HG02763 (cell line): ENCODE measurements around the gene UNC119.
"Not testable (repeated sequence)": the region's sequence is repeated elsewhere in the genome, so short reads cannot be mapped to it uniquely, and the experiment has no call there.

ENCODE experiments used
- ATAC-seq: cut with Tn5 transposase; IDR thresholded peaks from one replicate; pipeline ENCODE4 v1.9.1; 2021; ENCODE audit warnings: mild to moderate bottlenecking, moderate library complexity; ENCODE audit not compliant: unreplicated experiment

UNC119 gene

DNA sequence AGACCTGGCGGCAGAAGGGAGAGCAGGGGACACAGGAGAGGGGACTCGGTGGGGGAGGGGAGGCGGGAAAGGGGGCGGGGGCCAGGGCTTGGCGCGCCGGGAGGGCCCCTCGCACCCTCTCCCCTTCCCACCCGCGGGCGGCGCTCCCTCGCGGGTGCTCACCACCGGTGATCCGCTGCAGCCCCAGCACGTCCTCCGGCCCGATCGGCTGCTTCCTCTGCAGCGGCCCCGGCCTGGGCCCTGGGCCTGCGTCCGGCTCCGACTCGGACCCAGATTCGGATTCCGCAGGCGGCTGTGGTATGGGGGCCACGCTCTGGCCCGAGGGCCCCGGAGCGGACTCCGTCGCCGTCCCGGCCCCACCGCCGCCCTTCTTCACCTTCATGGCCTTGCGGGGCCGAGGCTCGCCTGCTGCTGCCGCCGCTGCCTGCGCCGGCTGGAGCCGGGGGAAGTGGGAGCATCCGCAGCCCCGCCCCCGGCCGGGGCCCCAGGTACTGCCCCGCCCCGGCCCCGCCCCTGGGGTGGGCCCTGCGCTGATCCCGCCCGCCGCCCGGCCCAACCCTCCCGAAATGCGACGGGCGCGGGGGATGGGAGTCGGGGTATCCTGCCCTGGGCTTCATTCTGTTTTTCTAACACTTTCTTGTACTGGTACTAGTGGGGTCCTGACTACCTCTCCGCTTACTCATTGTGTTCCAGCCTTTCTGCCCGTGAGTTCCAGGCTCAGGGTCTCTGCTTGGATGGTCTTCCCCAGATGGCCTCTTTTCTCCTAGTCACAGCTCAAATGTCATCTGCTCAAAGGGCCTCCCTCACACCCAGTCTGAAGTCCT lies at the start of gene UNC119:
UNC119 (minus strand) TSS at position 449 of the 824 bp plus-strand sequence; CDS start at position 382, 67 bp downstream.
- ATAC-seq, result peak; percentile 51

GRCh38 chr17:28599311-28600184 lies 47.1 kb upstream of the UNC119 start:
- peak; percentile 37 for ATAC-seq

- ATAC-seq, result peak; percentile 85
Measured at GRCh38 chr17:28598799-28599310, 46.4 kb upstream of the UNC119 start, which contains the start of gene SPAG5. TSS of gene SPAG5 (minus strand) at chr17:28599025. CDS start at chr17:28598946, 79 bp downstream.

- ATAC-seq, result no peak
Measured at GRCh38 chr17:28598389-28598788, 46.0 kb upstream of the UNC119 start.

GRCh38 chr17:28597606-28598383 lies 45.4 kb upstream of the UNC119 start:
- ATAC-seq, result no peak

GRCh38 chr17:28592260-28592659 lies 39.8 kb upstream of the UNC119 start:
- ATAC-seq, result no peak

GRCh38 chr17:28585851-28586250 lies 33.4 kb upstream of the UNC119 start:
- no peak for ATAC-seq

DNA sequence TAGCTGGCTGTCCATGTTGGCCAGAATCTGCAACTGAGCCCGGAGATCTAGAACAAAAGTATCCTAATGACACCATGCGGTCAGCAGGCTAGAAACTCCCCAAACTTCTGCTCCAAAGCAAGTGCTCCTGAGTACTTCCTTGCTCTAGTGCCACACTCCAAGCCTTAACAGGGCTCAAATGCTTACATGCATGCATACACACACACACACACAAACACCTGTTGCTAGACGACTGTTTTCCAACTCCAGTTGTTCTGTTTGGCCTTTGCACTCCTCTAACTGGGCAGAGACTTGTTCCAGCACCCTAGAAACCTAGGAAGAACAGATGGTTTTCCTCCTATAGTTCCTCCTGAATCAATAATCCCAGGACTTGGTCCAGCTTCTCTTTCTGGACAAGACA lies 32.0 kb upstream of the UNC119 start:
- ATAC-seq, result no peak

DNA sequence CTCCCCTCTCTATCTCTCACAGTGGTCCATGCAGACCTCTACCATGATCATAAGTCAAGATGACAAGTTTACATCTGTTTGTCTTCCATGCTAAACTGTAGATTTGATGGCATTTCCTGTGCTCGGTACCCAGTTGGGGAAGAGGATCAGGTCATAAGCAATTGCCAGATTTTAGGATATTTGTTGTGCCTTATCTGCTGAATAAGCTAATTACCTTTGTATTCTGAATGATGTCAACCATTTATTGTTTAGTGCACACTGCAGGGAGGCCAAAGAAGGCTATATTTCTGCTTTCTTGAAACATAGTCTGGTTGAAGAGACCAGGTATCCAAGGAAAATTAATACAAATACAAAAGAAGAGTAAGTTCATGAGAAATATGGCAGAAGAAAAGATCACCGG lies 30.1 kb upstream of the UNC119 start:
- ATAC-seq, result no peak

- no peak for ATAC-seq
Measured at GRCh38 chr17:28580959-28581358, 28.5 kb upstream of the UNC119 start.

DNA sequence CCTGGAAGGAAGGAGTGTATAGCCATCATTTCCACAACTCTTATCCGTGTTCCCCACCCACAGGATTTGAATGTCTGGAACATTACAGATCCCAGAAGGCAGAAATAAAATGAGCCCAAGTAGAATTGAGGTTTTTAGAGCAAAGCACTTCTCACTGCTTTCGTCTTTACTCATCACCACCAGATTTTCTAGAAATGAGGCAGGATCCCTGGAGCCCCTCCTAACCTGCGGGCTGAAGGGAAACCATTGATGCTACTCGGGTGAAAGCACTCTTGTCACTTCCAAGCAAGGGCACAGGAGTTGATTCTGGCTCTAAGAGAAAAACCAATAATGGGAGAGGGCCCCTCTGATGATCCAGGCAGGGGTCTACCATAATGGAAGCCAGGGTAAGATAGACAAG lies 27.1 kb upstream of the UNC119 start:
- no peak for ATAC-seq

DNA sequence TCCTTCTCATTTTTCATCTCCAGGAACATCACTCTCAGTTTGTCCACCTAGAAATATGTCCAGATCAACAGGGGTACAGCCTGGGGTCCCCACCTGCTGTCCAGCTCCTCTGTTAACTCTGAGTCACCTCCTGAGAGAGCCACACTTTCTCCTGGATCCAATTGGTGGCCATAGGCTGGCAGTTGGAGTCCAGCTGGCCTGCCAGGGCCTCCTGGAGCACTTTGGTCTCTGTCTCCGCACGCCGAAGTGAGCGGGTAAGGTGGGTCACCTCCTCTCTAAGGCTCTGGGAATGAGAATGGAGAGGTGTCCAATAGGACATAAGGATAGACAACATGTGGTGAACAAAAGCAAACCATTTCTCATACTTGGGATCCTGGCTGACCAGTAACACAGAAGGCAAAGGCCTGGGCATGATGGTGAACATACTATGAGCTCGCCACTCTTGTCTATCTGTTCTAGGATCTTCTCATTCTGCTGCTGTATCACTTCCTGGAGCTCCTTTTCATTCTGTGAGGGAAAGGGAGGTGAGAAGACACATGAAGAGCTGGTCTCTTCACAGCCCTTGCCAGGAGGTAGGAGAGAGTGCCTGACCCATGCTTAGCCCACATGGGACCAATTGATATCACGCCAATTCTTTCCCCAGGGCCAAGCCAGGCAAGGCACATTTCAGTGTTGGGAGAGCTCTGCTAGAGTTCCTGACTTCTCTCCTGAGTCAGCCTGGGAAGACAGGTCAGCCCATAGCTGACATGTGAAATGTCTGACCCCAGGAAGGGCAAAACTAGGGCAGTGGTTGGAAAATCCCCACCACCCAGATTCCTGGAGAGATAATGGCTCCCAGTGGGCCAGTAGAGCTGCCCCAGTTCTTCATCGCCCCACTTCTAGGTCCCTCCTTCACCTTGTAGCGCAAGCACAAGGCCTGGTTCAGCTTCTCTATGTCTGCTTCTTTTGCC lies 26.1 kb upstream of the UNC119 start:
- ATAC-seq, result no peak

- no peak for ATAC-seq
Measured at GRCh38 chr17:28577466-28577824, 25.0 kb upstream of the UNC119 start.

GRCh38 chr17:28576758-28577465 lies 24.5 kb upstream of the UNC119 start, which contains the start of gene ALDOC:
TSS of gene ALDOC (minus strand) at chr17:28576895. CDS start at chr17:28575532, 1,363 bp downstream.
- peak; percentile 78 for ATAC-seq

GRCh38 chr17:28576016-28576415 lies 23.6 kb upstream of the UNC119 start:
- ATAC-seq, result not testable (repeated sequence)

GRCh38 chr17:28575126-28575795 lies 22.8 kb upstream of the UNC119 start:
- ATAC-seq, result no peak

- ATAC-seq, result no peak
Measured at GRCh38 chr17:28574526-28574925, 22.1 kb upstream of the UNC119 start.

DNA sequence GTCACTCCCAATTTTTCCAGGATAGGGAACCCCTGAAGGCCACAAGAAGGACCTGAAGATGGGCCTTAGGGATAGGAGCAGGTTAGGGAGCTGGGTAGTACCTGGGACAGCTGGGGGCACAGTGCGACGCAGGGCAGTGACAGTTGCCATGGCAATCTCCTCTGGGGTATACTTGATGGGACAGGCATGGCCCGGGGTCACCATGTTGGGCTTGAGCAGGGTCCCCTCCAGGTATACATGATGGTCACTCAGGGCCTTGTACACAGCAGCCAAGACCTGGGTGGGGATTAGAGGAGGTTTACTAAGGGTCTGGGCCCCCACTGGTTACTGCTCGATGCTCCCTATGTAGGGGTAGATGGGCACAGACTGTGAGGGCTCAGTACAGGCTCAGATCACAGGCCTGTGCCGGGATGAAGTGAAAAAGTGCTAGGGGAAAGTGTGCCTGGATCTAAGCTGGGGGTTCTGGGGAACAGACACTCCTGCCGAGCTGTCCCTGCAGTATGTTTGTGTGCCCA lies 21.6 kb upstream of the UNC119 start:
- no peak for ATAC-seq
